ENCODE results near the gene MAML3.

GRCh38 chr4:139719381-139720101 is 434.4 kb downstream of the MAML3 start:
- TF ChIP-seq CTCF (IDR thresholded peaks at IDR 0.05 in 8 of 11, conservative IDR thresholded peaks at IDR 0.05 in 3 of 11) (no peak), POLR2A (IDR thresholded peaks at IDR 0.05) (no peak), POLR2AphosphoS5 (IDR thresholded peaks at IDR 0.05) (peak in 1 of 3 donors; percentile 28)

Measured in spleen (tissue), 7 donors.